ENCODE data around the gene JAKMIP2. TPM values are rescaled to one million over a fixed set of nuclear protein-coding genes. Genes with fewer than 3 reads are reported as not detected.

The JAKMIP2 gene
- total RNA-seq = 9.2 and 14.1 TPM in 2 replicates

DNA sequence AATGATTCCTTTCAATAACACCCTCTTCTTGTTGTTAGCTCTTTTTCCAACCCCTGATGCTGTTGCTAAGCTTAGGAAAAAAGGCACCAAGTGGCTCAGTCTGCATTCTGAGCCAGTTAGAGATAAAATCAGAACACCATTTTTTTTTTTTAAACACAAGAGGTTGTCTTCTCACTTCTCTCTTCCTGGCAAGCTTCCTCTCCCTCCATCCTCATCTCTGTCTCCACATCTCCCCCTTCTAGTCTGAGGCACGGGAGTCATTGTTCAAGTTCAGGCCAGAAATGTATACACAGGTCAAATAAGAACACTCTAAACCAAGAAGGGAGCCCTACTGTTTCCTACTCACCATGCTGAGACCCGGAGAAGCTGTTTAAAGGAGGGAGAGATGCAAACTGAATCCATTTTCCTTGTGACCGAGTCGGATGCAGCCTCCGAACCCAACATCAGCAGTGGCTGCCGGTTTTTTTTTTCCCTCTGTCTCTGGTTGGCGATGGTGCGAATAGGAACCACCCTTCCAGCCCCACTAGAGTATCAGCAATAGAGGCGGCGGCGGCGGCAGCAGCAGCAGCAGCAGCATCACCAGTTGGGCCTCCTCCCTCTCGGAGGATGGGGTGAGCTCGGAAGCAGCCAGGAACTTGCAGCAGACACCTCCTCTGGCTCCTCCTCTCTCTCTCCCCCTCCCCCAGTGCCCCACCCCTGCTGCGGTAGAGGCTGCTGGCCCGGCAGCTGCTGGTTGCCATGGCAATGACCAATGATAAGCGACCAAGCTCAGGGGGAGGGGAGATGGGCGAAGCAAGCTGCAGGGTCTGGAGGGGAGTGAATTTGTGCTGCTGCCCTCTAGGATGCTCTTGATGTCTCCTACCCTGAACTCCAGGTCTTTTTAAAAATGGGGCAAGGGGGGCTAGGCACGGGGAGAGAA, at the start of gene JAKMIP2:
Gene JAKMIP2, minus strand, starts transcription at position 619 of the 919 bp plus-strand sequence. CDS start 110,922 bp downstream, outside the sequence.

DNA sequence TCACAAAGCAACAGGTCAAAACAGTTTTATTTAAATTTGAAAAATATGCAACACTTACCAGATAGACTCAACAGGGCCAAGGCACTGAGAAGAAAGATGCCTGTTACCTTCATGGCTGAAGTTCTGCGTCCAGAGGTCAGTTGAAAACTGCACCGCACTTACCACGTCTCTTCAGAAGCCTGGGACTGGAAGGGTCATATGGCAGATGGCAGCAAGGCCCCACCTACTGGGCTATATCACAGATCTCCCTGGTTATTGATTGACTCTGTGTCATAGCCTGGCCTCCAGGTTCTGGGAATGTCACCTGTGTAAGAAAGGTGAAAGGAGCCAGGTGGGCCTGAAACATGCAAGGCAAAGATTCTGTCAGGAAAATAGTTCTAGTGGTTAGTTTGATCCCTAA, 48.9 kb upstream of the JAKMIP2 start, which contains the start of gene SPINK1:
Gene SPINK1, minus strand, starts transcription at position 207 of the 400 bp plus-strand sequence. Its CDS starts 94 bp downstream, at position 113.

Other genes starting within 250 kb of the JAKMIP2 start
- gene SPINK1, start 48.9 kb upstream of the JAKMIP2 start, total RNA-seq = not detected in 2 replicates
- gene SCGB3A2, start 96.0 kb upstream of the JAKMIP2 start, total RNA-seq = not detected in 2 replicates
- gene C5orf46, start 123.8 kb upstream of the JAKMIP2 start, total RNA-seq = not detected in 2 replicates